HG03457 (cell line): ENCODE data around the gene CES2.
"Not testable (repeated sequence)": the region's sequence is repeated elsewhere in the genome, so short reads cannot be mapped to it uniquely, and the experiment has no call there.

Experiments
- ATAC-seq: cut with Tn5 transposase; IDR thresholded peaks from one replicate; pipeline ENCODE4 v1.9.1; 2021; ENCODE audit warnings: moderate number of reproducible peaks; ENCODE audit not compliant: unreplicated experiment

The CES2 gene

GRCh38 chr16:66934138-66934838, 1.0 kb upstream of the CES2 start, which contains the start of gene CIAO2B:
Gene CIAO2B, minus strand, starts transcription at chr16:66934402. Its CDS starts 38 bp downstream, at chr16:66934364.
- peak; percentile 63 for ATAC-seq

- not testable (repeated sequence) for ATAC-seq
These were observed 440 bp upstream of the CES2 start for GRCh38 chr16:66934839-66935313.

GRCh38 chr16:66936462-66936861, 1.1 kb downstream of the CES2 start:
- ATAC-seq: no peak

GRCh38 chr16:66936889-66937554, 1.7 kb downstream of the CES2 start:
- ATAC-seq: no peak

DNA sequence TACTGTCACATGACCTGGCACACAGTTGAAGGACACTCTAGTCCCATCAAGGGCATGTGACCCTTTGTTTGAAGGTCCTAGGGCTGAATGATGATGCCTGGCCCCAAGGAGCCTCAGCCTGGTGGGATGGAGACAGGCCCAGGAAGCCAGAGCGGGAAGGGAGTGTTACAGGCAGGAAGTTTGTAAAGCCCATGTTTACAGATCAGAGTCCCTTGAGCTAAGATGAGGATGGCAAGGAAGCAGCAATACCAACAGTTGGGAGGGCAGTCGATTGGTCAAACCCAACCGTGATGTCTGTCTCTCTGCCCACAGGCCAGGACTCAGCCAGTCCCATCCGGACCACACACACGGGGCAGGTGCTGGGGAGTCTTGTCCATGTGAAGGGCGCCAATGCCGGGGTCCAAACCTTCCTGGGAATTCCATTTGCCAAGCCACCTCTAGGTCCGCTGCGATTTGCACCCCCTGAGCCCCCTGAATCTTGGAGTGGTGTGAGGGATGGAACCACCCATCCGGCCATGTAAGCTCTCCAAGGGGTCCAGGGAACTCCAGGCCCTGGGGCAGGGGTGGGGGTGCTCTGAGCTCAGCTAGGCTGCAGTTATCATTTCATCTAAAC, 2.5 kb downstream of the CES2 start:
- no peak for ATAC-seq

DNA sequence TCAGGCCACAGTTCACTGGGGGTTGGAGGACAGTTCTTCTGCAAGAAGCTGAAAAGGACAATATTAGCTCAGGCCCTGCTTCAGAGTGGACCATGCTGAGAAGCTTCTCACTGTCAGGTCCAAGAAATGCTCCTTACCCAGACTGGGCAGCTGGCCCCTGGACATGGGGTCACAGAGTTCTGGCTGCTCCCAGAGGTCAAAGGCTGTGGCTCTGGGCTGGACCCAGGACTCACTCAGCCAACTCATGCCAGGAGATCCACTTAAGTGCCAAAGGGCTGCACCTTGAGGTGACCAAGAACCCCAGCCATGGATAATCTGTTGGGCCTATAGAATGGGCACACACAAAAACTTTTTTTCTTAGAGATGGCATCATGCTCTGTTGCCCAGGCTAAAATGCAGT, 4.0 kb downstream of the CES2 start:
- no peak for ATAC-seq

- ATAC-seq: no peak
These were observed 4.9 kb downstream of the CES2 start for GRCh38 chr16:66940236-66940635.

DNA sequence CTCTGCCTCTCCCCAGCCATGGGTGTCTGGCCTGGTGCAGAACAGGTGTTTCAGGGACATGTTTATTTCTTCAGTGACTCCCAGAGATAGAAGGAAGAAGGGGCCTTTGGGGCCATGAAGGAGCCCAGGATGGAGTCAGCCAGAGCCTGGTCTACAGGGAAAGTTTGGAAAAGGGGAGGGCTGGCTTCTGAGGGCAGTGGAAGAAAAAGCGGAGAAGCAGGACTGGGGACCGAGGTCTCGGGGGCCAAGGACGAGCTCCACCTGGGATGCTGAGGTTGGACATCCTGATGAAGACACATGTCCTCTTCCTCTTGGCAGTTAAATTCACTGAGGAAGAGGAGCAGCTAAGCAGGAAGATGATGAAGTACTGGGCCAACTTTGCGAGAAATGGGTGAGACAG, 7.7 kb downstream of the CES2 start:
- no peak for ATAC-seq

- ATAC-seq: no peak
These were observed 8.2 kb downstream of the CES2 start for GRCh38 chr16:66943426-66944053.

DNA sequence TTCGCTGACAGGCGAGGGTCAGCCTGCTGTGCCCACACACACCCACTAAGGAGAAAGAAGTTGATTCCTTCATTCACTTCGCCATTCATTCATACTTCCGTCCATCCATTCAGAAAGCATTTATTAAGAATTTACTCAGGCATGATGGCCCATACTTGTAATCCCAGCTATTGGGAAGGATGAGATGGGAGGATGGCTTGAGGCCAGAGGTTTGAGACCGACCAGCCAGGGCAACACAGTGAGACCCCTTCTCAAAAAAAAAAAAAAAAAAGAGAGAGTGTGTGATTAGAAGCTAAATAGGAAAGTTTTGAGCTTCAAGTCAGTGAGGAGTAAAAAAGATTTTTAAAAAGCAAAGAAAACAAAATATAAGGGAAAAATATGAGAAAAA, 8.7 kb downstream of the CES2 start:
- no peak for ATAC-seq

DNA sequence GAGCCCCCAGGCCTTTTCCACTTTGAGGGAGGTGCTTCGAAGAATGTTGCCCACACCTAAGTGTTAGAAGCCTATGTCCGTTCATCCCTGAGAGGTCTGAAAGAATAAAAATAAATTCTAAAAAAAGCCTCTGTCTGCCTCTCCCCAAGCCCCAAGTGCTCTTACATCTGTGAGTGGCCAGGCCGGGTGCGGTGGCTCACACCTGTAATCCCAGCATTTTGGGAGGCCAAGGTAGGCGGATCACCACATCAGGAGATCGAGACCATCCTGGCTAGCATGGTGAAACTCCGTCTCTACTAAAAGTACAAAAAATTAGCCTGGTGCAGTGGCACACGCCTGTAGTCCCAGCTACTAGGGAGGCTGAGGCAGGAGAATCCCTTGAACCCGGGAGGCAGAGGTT, 9.7 kb downstream of the CES2 start:
- ATAC-seq: not testable (repeated sequence)

GRCh38 chr16:66945939-66946338, 10.6 kb downstream of the CES2 start:
- ATAC-seq: no peak

DNA sequence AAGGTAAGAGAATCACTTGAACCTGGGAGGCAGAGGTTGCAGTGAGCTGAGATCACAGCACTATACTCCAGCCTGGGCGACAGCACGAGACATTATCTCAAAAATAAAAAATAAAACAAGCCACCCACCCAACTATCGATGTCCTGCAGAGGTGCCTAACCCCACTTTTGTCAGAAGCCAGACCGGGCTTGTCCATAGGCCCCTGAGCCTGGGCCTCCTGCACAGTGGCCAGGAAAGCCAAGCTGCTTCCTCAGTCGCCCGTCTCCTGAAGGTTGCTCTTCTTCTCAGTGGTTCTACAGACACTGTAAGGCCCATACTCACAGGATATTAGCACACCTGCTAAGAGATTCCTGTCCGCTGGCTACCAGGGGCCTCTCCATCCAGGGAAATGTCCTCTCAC, 11.2 kb downstream of the CES2 start:
- ATAC-seq: no peak

DNA sequence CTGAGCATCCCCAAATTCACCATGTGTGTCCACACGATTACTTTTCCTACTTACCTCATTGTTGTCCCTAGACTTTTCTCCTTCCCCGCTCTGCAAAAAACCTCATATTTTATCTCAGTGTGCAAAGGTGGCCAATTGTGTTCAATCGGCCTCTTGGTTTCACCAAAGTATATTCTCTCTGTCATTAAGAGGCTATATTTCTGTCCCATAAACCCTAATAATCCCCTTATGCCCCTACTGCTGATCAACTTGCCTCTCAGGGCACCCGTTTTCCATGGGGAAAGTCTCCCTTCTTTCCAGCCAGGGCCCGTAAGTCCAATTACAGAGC, 11.6 kb downstream of the CES2 start:
- no peak for ATAC-seq

DNA sequence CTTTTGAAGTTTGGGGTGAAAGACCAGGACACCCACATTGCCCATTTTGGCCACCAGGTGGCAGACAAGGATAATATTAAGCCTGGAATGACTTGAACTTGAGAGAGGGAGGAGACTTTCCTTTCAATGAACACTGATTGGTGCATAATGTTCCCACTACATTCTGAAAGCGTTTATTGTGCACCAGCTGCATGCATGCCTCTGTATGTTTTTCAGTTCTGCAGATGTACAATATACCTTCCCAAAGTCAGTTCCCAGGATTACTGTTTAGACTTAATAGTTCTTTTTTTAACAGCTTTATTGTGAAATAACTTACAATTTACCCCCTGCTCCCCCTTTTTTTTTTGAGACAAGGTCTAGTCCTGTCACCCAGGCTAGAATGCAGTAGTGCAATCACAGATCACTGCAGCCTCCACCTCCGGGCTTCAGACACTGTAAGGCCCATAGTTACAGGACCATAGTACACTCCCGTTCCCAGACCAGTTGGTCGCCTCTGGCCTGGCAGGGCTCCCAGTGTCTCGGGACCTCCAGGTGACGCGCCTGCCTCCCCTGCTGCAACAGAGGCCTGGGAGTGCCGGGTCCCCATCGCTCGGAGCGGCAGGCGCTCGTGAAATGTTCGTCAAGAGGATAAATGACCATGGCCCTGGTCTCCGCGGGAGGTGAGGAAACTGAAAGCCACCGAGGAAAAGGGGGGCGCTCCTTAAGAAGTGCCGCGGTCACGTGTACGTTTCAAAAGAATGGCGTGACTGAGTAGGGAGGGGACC, 12.2 kb downstream of the CES2 start:
- ATAC-seq: peak; percentile 44

DNA sequence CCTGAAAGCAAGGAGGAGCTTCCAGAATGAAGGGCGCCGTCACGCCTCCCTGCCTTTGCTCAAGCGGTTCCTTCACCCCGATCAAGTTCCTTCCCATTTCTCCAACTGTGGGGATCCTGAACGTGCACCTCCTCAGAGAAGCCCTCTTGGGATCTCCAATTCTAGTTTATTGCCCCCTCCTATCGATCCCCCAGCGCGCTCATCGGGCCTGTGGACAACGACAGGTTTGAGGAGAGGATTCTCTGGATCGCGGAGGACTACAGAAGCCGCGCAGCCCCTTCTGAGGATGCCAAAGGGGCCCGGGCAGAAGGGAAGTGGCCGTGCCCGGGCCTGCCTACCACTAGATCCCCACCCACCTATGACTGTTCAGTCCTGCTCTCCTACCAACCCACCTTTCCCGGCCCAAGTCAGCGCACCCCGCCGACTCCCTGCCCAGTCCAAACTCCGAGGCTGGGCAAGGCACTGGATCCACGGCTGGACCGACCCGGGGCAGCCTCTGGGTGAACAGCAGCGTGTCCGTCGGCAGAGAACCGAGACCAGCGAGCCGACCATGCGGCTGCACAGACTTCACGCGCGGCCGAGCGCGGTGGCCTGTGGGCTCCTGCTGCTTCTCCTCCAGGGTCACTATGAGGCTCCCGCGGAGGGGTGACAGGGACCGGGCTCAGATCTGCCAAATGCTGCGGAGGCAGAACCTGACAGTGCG, 13.0 kb downstream of the CES2 start:
- no peak for ATAC-seq

- ATAC-seq: no peak
These were observed 13.5 kb downstream of the CES2 start for GRCh38 chr16:66948837-66949225.

DNA sequence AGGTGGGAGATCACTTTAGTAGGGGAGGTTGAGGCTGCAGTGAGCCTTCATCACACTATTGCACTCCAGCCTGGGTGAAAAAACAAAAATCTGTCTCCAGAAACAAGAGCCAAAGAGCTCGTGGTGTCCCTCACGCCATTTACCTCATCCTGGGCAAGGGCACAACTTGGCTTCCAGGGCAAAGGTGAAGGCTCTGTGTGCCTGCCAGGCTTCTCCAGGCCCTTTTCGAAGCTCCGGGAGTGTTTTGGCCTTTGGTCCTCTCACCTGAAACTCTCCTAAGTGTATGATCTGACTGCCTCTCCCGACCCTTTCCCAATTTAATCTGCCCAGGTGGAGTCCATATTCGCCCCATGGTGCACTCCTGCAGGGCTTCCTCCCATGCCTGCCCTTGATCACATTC, 14.2 kb downstream of the CES2 start:
- no peak for ATAC-seq

GRCh38 chr16:66950437-66950836, 15.1 kb downstream of the CES2 start:
- ATAC-seq: no peak

- ATAC-seq: no peak
These were observed 15.9 kb downstream of the CES2 start for GRCh38 chr16:66950971-66951790.
